IPS-NIHi11 (cell line): Measurements from ENCODE around the gene SAC3D1.

Experiments used
- DNase-seq: peaks from one replicate; pipeline ENCODE4 v3.0.0; 2012; ENCODE audit warnings: mixed read lengths, low spot score

SAC3D1 gene

GRCh38 chr11:65026810-65027209, 14.2 kb upstream of the SAC3D1 start:
- DNase-seq, result no peak

GRCh38 chr11:65027213-65028067, 13.6 kb upstream of the SAC3D1 start, which contains the start of gene SNX15:
SNX15 (plus strand) TSS chr11:65027439; CDS start chr11:65027538, 99 bp downstream.
- peak; percentile 94 for DNase-seq

GRCh38 chr11:65032216-65032615, 8.8 kb upstream of the SAC3D1 start:
- no peak for DNase-seq

GRCh38 chr11:65034423-65034822, 6.6 kb upstream of the SAC3D1 start:
- DNase-seq, result no peak

GRCh38 chr11:65035579-65035978, 5.4 kb upstream of the SAC3D1 start:
- no peak for DNase-seq

- no peak for DNase-seq
These were observed 4.1 kb upstream of the SAC3D1 start for GRCh38 chr11:65036931-65037330.

- DNase-seq, result no peak
These were observed 527 bp upstream of the SAC3D1 start for GRCh38 chr11:65040520-65040846.

GRCh38 chr11:65042891-65043290, 1.9 kb downstream of the SAC3D1 start:
- DNase-seq, result no peak

- DNase-seq, result no peak
These were observed 3.0 kb downstream of the SAC3D1 start for GRCh38 chr11:65043881-65044501.

- no peak for DNase-seq
These were observed 4.1 kb downstream of the SAC3D1 start for GRCh38 chr11:65045061-65045460.

- no peak for DNase-seq
These were observed 4.7 kb downstream of the SAC3D1 start for GRCh38 chr11:65045728-65046127.

GRCh38 chr11:65047581-65048422, 6.8 kb downstream of the SAC3D1 start:
- peak; percentile 70 for DNase-seq

GRCh38 chr11:65051398-65051858, 10.4 kb downstream of the SAC3D1 start:
- DNase-seq, result no peak

- DNase-seq, result no peak
These were observed 13.0 kb downstream of the SAC3D1 start for GRCh38 chr11:65053827-65054508.

GRCh38 chr11:65055538-65055937, 14.5 kb downstream of the SAC3D1 start:
- DNase-seq, result no peak

GRCh38 chr11:65056999-65057398, 16.0 kb downstream of the SAC3D1 start:
- DNase-seq, result no peak

GRCh38 chr11:65057526-65057925, 16.5 kb downstream of the SAC3D1 start:
- no peak for DNase-seq

GRCh38 chr11:65058012-65058411, 17.0 kb downstream of the SAC3D1 start:
- no peak for DNase-seq

- no peak for DNase-seq
These were observed 17.5 kb downstream of the SAC3D1 start, which contains the start of gene NAALADL1 for GRCh38 chr11:65058419-65059054. NAALADL1 (minus strand) TSS chr11:65058553; CDS start chr11:65058521, 32 bp downstream.

GRCh38 chr11:65059523-65059922, 18.5 kb downstream of the SAC3D1 start:
- DNase-seq, result no peak
